Measurements from ENCODE around the gene SSX2IP.

The SSX2IP gene

DNA sequence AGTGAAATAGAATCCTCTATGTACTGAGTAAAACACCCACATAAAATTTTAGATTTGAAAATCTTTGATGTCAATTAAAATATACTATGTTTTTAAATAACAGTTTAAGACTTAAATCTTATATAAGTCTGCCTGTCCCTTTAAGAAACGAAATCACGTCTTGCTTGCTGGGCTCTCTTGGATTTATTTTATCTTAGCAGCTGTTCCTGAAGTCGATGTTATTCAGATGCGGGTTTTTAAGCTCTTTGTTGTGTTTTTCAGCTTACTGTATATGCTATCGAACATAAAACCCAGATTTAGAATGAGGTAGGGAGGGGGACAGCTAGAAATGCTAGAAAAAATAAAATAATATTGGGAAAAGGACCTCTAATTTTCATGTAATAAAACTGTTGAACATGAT is 11.1 kb upstream of the SSX2IP start:
- ChIA-PET POLR2A (no interaction called here), CTCF (no interaction called here)
- Histone ChIP-seq H3K27ac (ENCODE audit: extremely low read depth, low read depth, low read length) (no peak overlapping the region), H3K9me3 (ENCODE audit: control insufficient read depth, insufficient read depth, low read depth, low read length) (no peaks in the 10 kb centered on the region), H3K4me3 (ENCODE audit: low read depth, low read length) (no peak overlapping the region), H3K36me3 (ENCODE audit: control insufficient read depth in 2 of 2, insufficient read depth in 1 of 2, low read length in 2 of 2) (no peaks in the 10 kb centered on the region), H3K4me1 (ENCODE audit: control insufficient read depth, insufficient read depth, low read length) (peaks cover 5% of the 10 kb centered on the region)
- TF ChIP-seq KLF16 (tag by site-specific recombination; IDR thresholded peaks at IDR 0.05) (no peak), ZNF335 (tag by site-specific recombination; conservative IDR thresholded peaks at IDR 0.05) (peak; percentile 39; the same call in 1 of the 2 replicates), ZBTB20 (tag by site-specific recombination; IDR thresholded peaks at IDR 0.05) (peak; percentile 50; the same call in 1 of the 2 replicates)

- peaks cover 5% of the 10 kb centered on the region for H3K4me1 ChIP-seq (ENCODE audit: control insufficient read depth, insufficient read depth, low read length)
- CTCF ChIA-PET = interaction anchor here (1.0 kb wide), 1 partner anchor 50 kb away, joined by 3 read pairs; no protein-coding TSS in a partner anchor
- no peak overlapping the region for H3K27ac ChIP-seq (ENCODE audit: extremely low read depth, low read depth, low read length)
- no peaks in the 10 kb centered on the region for H3K9me3 ChIP-seq (ENCODE audit: control insufficient read depth, insufficient read depth, low read depth, low read length)
- TF ChIP-seq HIC1 (tag by site-specific recombination; IDR thresholded peaks at IDR 0.05) = no peak
- TF ChIP-seq, protein P1, sequence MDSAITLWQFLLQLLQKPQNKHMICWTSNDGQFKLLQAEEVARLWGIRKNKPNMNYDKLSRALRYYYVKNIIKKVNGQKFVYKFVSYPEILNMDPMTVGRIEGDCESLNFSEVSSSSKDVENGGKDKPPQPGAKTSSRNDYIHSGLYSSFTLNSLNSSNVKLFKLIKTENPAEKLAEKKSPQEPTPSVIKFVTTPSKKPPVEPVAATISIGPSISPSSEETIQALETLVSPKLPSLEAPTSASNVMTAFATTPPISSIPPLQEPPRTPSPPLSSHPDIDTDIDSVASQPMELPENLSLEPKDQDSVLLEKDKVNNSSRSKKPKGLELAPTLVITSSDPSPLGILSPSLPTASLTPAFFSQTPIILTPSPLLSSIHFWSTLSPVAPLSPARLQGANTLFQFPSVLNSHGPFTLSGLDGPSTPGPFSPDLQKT (IDR thresholded peaks at IDR 0.05; ENCODE audit: borderline replicate concordance, low read depth, low read length) = no peak
- no peak for TF ChIP-seq ZBTB8A (tag by site-specific recombination; IDR thresholded peaks at IDR 0.05)
- TF ChIP-seq, protein P2, sequence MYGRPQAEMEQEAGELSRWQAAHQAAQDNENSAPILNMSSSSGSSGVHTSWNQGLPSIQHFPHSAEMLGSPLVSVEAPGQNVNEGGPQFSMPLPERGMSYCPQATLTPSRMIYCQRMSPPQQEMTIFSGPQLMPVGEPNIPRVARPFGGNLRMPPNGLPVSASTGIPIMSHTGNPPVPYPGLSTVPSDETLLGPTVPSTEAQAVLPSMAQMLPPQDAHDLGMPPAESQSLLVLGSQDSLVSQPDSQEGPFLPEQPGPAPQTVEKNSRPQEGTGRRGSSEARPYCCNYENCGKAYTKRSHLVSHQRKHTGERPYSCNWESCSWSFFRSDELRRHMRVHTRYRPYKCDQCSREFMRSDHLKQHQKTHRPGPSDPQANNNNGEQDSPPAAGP (tag by site-specific recombination; IDR thresholded peaks at IDR 0.05) = no peak
- no peak for TF ChIP-seq ZSCAN23 (tag by site-specific recombination; IDR thresholded peaks at IDR 0.05)
- TF ChIP-seq ZNF280C (tag by site-specific recombination; IDR thresholded peaks at IDR 0.05) = no peak
- H3K4me3 ChIP-seq (ENCODE audit: low read depth, low read length) = no peak overlapping the region
- POLR2A ChIA-PET = no interaction called here
- no peaks in the 10 kb centered on the region for H3K36me3 ChIP-seq (ENCODE audit: control insufficient read depth in 2 of 2, insufficient read depth in 1 of 2, low read length in 2 of 2)
These were observed 9.8 kb upstream of the SSX2IP start for GRCh38 chr1:84700070-84700469.

DNA sequence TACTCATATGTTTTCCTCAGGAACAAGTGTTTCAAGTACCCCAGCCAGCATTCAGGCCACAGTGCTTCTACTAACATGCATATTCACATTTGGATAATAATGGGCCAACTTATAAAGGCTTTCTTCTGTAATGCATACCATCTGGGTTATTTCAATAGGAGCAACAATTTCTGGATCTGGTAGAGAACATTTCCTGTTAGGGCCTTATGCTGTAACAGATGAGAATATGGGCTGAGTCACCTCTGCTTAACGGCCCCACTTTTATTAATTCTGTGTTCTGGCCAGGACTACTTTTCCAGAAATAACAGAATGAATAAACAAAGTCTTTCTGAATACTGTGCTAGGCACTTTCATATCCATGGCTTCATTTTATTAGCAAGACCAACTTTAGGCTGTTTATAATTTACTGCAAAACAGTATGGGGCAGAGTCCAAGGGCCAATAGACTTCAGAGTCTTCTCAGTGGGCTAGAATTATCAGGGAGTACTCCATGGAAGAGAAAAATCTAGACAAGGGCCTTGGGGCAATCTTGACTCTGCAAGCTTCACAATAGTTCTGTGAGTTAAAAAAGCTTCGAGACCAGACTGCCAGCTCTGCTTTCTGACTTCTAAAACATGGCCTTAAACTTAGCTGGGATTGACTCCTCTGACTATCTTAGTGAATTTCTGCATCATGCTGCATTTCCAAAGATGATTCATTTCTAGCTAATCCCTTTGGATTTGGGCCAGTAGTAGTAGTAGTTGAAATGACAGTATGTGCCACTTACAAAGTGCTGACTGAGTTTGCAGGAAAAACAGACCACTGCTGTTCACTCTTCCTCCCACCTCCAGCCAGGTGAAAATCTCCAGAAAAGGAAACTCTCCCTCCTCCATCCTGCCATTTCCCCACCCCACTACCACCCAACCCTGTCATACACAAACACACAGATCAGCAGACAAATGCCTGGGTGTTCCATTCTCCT is 8.2 kb upstream of the SSX2IP start:
- Histone ChIP-seq H3K36me3 (ENCODE audit: control insufficient read depth in 2 of 2, insufficient read depth in 1 of 2, low read length in 2 of 2) (no peaks in the 10 kb centered on the region), H3K4me1 (ENCODE audit: control insufficient read depth, insufficient read depth, low read length) (peaks cover 5% of the 10 kb centered on the region), H3K9me3 (ENCODE audit: control insufficient read depth, insufficient read depth, low read depth, low read length) (no peaks in the 10 kb centered on the region), H3K27ac (ENCODE audit: extremely low read depth, low read depth, low read length) (no peak overlapping the region), H3K4me3 (ENCODE audit: low read depth, low read length) (no peak overlapping the region)
- ChIA-PET POLR2A (no interaction called here), CTCF (interaction anchor here (0.5 to 0.7 kb wide), 3 partner anchors 50 to 260 kb away, joined by 3 to 4 read pairs (median 3); no protein-coding TSS in a partner anchor)
- TF ChIP-seq ZBTB20 (tag by site-specific recombination; IDR thresholded peaks at IDR 0.05) (no peak), ZBTB17 (tag by site-specific recombination; IDR thresholded peaks at IDR 0.05) (peak; percentile 83), ZNF266 (tag by site-specific recombination; IDR thresholded peaks at IDR 0.05; ENCODE audit: low read depth) (no peak), PRDM6 (tag by site-specific recombination; IDR thresholded peaks at IDR 0.05) (peak; percentile 78), ZNF600 (tag by site-specific recombination; IDR thresholded peaks at IDR 0.05) (peak; percentile 34; the same call in 1 of the 2 replicates), ZNF341 (tag by site-specific recombination; IDR thresholded peaks at IDR 0.05; ENCODE audit: low read depth) (peak; percentile 50; the same call in 1 of the 2 replicates), SP2 (tag by site-specific recombination; IDR thresholded peaks at IDR 0.05) (no peak), ZXDB (tag by site-specific recombination; IDR thresholded peaks at IDR 0.05) (no peak)
- TF ChIP-seq, protein P3, sequence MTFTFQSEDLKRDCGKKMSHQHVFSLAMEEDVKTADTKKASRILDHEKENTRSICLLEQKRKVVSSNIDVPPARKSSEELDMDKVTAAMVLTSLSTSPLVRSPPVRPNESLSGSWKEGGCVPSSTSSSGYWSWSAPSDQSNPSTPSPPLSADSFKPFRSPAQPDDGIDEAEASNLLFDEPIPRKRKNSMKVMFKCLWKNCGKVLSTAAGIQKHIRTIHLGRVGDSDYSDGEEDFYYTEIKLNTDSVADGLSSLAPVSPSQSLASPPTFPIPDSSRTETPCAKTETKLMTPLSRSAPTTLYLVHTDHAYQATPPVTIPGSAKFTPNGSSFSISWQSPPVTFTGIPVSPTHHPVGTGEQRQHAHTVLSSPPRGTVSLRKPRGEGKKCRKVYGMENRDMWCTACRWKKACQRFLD (tag by site-specific recombination; IDR thresholded peaks at IDR 0.05) = no peak
- TF ChIP-seq, protein P4, sequence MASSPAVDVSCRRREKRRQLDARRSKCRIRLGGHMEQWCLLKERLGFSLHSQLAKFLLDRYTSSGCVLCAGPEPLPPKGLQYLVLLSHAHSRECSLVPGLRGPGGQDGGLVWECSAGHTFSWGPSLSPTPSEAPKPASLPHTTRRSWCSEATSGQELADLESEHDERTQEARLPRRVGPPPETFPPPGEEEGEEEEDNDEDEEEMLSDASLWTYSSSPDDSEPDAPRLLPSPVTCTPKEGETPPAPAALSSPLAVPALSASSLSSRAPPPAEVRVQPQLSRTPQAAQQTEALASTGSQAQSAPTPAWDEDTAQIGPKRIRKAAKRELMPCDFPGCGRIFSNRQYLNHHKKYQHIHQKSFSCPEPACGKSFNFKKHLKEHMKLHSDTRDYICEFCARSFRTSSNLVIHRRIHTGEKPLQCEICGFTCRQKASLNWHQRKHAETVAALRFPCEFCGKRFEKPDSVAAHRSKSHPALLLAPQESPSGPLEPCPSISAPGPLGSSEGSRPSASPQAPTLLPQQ (tag by site-specific recombination; IDR thresholded peaks at IDR 0.05) = peak; percentile 27; the same call in 1 of the 2 replicates
